Stimulated activated naive CD4-positive, alpha-beta T cell (primary cell): Measurements from ENCODE around the gene ERBB4.

Experiments used
- DNase-seq, 6 experiments: peaks; one replicate each; lab custom pipeline; 2025; lab: John Stamatoyannopoulos, UW

The ERBB4 gene

DNA sequence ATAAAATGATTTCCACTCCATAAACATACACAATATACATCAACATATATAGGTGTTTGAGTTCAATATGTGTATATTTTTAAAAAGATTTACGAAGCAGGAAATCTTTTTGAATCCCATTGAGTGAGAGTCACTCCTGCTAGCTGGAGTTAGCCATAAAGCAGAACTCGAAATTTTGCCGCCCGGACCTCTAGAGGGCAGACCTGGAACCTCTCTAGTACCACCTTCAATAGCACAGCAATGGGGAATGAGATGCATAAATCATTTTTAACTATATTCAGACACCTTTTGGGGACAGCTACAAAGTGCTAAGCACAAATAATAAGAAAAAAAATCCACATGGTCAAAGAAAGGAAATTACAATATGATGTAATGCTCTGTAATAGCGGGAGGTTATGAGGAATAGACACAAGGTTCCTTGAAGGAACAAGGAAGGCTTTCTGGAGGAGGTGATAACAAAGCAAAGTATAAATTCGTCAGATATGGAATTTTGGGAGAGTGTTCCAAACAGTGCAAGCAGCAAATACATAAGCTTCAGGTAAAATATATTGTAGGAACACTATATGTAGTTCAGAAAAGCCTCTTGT, 533.4 kb downstream of the ERBB4 start:
- no peak for DNase-seq

DNA sequence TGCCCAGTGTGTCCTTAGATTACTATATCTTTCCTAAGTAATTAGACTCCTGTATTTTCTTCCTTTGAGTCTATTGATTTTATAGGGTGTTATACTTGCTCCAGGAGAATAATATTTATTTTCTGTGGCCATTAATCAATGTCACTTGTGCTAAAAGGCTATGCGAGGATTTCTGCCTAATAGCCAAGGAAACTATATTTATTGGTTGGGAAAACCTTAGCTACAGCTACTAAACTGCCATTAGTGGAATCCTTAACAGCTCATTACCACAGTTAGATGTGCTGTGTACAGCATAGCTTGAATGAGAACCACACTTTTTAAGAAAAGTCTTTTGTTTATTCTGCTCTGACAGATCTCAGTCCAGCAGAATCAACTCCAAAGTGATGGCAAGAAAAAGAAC, 537.3 kb downstream of the ERBB4 start:
- no peak for DNase-seq

DNA sequence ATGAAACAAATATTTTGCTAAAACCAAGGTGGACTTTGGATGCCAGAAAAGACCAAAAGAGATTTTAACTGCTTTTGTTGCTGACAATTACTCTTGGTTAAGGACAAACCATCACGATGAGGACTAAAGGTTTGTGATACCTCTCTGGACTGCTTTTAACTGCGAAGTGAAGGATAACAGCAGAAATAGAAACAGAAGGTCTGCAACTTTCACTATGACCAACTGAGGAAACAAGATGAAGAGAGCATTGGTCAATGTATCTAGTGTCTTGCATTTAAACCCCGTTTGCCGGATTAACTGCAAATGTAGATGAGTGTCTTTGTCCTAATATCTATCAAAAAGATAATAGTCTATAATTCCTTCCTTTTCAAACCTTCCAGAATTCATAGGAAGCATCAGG, 541.7 kb downstream of the ERBB4 start:
- no peak for DNase-seq

DNA sequence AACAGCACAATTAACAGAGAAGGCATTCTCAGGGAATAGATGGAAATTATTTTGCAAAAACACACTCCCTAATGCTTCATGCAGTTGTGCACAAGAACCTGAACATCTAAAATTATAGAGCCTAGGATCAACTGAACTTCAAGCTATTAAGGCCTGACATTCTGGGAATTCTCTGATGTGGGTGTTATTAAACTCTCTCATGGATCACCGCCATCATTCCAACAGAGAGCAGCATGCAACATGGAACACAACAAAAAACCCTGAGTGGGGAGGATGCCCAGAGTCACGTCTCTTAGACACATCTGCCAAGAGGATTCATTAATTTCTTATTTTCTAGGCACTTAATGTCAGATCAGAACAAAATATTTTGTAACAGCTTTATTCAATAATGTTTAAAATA, 543.8 kb downstream of the ERBB4 start:
- no peak for DNase-seq

DNA sequence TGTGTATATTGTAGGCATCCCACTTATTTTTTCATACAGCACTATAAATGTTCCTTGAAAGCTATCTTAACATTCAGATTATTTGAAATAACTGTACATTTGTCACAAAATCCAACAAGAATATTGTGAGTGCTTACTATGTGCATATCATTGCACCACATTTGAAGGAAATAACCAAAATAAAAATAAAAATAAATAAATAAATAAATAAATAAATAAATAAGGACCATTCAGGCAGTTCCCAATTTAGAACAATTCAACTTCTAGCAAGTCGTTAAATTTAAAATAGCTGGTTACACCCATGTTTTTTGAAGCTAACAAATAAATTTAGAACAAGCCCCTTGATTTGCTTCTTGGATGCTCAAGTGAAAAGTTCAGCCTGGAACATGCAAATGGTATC, 548.3 kb downstream of the ERBB4 start:
- no peak for DNase-seq

DNA sequence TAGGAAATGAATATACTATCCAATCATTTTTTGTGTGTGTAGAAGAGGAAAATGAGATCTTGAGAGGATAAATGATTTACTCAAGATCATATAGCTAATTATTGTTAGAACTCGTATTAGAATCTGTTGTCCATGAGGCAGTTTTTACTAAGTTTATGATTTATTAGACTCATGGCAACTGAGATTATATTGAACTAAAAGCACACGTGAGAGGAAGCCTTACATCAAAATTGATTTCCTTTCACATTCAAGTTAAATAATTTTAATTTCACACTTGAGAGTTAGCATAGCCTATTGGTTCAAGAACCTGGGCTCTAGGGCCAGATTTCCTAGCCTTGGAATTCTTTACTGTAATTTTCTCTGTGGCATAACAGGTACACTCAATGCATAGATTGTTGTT, 552.3 kb downstream of the ERBB4 start:
- no peak for DNase-seq

DNA sequence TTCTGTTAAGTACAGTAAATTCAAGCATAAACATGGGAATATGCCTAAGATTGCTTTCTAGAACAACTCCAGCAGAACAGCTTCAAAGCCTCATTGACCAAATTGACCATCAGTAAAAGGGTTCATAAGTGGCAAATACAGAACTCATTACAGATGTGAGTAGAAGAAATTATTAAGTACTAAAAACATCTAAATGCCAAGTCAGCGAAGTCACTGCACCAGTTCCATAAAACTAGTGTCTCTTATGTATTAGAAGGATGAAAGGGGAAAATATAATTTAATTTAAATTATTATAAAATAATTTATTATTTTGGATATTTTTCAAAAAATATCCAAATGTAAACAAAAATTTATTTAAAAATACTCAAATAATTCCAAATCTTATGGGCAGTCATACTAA, 553.2 kb downstream of the ERBB4 start:
- DNase-seq = no peak

DNA sequence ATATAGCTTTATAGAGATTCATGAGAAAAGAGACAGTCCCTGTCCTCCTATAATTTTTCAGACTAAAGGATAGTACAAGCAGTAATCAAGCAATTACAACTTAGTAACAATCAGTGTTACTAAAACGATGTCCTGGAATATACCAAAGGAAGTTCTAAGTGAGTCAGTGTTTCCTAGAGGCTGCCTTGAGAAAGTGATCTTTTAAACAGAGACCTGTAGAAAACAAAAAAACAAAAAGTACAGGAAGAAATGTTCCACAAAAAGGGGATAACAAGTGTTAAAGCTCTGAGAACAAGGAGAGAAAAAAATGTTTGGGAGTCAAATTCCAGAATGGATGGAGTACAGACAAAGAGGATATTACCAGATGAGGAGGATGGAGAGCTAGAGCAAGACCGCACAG, 556.4 kb downstream of the ERBB4 start:
- no peak for DNase-seq

DNA sequence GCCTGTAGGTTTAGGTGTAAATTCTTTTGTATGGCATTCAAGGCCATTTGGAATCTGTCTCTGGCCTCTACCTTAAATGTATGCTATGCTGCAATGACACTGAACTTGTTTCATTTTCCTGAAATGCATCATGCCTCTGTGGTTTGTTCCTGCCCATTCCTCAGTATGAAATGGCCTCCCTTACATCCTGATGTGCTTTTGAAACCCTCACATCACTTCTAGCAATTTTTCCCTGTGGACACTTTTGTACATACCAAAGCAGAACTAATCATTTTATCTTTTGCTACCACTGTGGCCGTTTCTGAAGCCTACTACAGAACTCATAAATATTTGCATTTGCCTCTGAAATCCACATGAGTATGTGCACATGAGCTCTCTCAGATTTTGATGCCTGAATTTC, 557.2 kb downstream of the ERBB4 start:
- no peak for DNase-seq

DNA sequence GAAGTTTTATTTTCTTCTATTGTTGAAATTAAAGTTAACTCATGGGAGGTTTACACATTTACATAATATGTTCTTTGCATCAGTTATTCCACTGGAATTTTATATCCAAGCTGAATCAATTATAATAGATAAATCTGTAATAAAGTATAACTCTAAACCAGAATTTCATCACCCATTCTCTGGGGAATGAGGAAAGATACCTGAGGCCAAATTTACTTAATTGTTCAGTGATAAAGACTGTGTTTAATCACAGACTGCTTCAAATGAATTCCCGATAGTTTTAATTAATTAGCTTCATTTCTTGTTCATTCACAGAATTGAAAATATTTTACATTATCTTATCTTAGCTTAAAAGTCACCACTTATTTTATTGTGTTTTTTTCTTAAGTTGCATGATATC, 562.5 kb downstream of the ERBB4 start:
- no peak for DNase-seq

DNA sequence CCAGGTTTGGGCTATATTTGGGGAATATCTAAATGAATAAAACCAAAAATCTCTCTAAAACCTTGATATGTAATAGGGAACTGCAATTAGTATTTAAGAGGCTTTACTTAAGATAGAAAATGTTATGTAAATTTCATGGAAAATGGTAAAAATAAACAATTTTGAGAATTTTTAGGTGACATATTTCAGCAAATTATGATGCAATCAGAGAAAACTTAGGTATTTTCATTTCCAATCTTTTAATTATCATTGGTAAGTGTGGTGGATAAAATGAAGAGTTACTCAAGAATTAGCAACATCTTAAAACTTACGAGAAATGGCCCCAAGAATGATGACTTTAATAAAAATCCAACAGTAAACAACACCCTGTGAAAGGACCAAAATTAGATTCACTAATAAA, 571.4 kb downstream of the ERBB4 start:
- DNase-seq = no peak

DNA sequence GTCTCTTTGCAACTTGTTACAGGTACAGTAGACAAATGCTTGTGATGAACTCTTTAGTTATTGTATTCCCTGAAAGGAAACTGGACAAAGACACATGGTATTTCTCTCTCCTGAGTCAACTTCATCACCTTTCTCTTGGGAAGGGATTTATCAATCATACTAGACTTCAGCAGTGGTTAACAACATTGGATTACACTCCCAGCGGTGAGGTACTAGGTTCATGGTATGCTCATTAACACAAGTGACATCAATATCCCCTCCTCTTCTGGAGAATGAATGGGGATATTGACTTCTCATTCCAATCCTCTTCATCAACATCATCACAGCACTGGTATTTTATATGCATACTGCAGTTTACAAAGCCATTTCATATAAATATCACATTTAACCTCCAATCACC, 574.6 kb downstream of the ERBB4 start:
- DNase-seq = no peak

DNA sequence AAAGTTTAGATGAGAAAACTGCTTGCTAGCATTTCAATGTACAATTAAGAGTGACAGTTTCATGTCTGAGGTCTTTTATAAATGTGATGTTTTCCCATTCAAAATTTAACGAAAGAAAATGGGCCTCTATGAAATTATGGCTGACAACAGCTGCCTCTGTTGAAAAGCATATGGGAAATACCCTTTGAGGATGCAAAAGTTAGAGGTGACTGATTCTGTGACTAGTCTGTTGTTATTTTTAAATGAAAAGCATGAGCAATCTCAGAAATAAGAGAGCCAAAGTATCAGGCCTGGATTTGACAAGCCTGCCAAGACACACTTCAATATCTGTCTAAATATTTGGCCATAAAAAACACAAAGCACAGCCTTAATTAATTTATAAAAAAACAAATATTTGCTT, 580.8 kb downstream of the ERBB4 start:
- no peak for DNase-seq

DNA sequence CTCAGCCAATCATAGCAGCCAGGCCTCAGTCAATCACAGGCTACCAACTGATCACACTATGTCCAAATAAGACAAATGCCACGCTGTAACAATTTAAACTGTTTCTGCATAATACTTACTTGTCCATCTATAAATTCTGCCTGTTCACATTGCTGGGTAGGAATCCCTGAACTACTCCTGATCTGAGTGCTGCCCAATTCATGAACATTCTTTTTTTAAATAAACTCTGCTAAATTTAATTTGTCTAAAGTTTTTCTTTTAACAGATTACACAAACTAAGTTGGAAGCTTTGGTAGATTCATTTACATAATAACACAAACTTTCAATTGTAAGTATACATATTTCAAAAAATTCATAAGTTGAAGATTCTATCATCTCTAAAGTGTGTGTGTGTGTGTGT, 583.0 kb downstream of the ERBB4 start:
- no peak for DNase-seq

DNA sequence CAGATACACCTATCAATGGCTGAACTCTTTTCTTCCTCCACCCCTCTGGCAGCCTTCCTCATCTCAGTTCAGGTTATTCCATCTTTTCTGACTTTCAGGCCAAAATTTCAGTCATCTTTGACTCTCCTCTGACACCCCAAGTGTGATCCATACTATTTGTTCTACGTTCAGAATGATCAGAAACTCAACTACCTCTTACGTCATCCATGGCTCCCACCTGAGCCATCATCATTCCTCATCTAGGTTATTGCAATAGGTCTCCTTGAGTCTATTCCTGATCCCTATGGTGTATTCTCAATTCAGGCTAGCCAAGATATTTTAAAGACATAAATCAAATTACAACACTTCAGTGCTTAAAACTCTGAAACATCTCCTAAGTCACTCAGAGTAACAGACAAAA, 589.7 kb downstream of the ERBB4 start:
- DNase-seq = no peak

DNA sequence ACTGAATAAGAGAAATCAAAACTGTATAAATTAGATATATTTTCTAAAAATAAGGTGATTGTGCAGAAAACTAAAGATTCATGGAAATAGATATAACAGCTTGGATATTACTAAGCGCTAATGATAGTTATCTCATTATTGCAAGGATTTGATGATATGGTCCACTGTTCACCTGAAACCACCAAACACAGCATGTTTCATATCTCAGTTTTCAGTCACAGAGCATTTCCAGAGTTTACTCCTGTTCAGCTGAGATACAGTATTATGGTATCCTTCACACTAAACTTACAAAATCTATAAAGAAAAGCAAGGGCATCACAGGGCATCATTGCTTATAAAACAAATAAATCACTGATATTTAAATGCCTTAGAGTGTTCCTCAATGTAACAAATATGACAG, 591.6 kb downstream of the ERBB4 start:
- DNase-seq = no peak

DNA sequence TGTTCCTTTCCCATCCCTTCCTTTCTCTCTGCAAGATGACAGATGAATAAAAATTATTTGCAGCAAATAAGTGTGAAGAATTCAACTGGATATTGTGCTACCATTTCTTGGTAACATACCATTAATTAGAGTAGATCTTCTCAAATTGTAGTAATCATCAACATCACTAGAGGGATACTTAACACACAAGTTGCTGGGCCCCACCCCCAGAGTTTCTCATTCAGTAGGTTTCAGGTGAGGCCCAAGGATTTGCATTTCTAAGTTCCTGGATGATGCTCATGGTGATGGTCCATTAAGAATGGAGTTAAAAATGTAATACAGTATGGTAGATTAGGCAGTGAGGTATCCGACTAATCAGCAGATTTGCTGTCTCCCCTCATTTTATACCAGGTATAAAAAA, 594.0 kb downstream of the ERBB4 start:
- DNase-seq = no peak

DNA sequence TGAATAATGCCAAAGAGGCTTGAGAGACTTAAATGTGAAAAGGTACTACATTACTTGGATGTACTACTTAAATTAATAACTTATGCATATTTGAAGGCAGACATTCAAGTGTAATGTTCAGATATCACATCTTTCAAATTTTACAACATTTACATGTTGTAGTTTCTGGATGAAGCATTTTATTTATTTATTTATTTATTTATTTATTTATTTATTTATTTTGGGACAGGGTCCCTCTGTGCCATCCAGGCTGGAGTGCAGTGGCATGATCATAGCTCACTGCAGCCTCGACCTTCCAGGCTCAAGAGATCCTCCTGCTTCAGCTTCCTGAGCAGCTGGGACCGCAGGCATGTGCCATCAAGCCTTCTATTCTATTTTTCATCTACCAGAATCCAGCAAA, 596.4 kb downstream of the ERBB4 start:
- DNase-seq = no peak

DNA sequence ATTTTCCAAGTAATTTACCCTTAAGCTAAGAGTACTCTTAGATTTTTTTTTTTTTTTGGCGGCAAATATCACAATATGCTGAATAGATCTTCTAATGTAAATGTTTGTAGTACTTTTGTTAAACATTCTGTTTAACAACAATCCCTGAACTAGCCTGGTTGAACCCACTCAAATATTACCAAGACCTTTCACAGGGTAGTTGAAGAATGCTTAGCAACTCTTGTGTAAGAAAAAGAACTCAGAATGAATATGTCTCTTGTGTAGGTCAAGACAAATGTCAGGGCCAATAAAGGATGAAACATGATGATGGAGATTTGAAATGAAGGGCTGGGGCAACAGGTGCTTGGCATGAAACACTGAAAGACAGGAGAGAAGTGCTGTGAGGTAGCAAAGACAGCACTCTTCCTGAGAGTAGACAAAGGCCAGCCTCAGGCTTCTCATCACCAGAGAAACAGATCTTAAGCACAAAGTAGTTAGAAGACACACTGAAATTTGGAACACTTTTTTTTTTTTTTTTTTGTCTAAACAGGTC, 597.3 kb downstream of the ERBB4 start:
- no peak for DNase-seq

DNA sequence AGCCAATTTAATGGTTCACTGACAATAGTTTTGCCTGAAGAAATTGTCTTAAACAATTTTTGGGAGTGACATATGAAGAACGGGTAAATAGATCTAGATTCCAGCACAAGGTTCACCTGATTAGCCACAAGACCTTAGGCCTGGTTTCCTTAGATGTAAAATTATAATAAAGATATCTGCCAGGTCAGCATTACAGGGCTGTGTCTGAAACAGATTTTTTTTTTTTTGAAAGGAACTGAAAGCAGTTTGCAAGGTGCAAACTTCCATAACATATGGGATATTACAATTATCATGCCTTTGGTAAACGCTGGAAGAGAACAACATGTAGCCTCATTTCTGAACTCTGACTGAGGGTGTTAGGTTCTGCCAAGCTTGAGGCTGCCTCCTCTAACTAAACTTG, 599.4 kb downstream of the ERBB4 start:
- no peak for DNase-seq

DNA sequence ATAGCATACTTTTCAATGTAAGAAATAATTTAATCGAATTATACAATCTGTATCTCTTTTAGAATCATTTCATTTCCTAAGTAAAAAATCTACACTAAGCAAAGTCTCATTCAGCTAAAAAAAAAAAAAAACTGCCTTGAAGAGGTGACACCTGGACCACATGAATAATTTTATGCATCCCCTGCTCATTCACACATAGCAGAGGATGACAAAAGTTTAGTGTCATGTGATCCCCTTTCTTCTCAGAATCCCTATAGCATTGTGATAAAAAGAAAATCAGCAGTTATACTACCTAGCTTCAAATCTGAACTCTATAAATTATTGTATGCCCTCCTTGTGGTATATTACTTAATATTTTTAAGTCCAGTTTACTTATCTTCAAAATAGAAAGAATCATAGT, 603.8 kb downstream of the ERBB4 start:
- DNase-seq = no peak

DNA sequence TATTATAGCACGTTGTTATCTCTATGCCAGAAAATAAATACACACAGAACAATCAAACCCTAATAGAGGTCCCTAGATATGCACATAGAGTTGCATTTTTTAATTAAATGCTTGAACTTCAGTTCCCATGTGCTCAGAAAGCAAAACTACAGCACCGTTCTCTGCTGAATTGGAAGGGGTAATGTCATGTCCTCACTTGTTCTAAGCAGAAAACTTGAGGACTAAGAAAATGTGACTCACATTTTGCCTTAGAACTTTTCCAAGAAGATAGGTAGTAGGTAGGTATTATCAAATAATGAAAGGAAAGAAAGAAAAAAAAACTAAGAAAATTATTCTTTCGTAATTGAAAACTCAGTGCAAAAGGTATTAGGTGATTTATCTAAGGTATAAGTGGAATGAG, 607.3 kb downstream of the ERBB4 start:
- no peak for DNase-seq

DNA sequence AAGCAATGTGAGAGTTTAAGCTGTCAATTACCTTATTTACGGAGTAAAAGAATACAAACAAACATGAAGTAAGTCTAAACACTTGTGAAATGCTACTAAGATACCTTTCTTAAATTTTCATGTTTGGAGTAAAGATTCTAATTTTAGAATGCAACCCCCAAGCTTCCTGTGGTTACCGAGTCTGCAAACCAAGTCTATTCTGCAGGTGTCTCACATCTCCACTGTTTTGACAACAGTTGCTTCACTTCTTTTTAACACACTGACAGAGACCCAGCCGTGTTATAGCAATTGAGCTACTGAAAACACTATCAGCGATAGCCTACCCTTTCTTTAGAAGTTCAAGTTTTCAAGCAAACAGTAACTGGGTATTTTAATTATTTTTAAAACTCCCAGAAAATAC, 608.3 kb downstream of the ERBB4 start:
- DNase-seq = no peak

DNA sequence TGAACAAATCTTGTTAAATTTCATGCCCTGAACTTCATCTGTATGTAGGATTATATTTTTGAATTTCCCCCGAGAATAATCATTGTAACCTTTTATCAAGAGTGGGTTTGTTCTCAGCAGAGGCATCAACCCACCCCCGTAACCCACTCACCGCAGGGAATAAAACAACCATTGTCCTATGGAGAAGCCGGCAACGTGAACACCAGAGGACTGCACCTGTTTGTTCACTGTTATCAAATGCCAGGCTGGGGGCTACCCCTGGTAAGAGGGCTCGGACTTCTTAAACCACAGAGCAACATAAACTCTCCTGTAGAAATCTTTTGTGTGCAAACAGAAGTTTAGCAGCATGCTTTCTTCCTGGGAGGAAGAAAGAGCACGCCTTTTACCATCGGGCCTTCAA, 610.4 kb downstream of the ERBB4 start:
- no peak for DNase-seq

DNA sequence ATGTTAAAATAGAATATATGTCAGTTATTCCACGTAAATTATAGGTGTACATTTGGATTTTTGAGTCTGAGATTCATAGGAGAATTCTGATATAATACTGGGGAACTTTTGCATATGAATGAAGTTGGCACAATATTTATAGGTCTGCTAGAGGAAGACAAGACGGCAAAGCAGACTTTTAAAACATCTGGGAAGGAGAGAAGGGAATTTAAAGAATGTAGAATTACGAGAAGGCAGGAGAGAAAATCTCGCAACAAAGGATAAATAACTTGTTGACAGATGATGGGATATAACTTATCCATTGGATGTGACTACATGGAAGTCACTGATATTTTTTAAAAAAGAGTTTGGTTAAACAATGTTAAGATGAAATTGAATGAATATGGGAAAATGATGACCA, 615.6 kb downstream of the ERBB4 start:
- no peak for DNase-seq
